Measurements from ENCODE around the gene DGKH.

DGKH gene

GRCh38 chr13:42270857-42271215, 222.4 kb downstream of the DGKH start:
- Histone ChIP-seq H3K27me3 (ENCODE audit: insufficient read depth, low read depth) (no peaks in the 10 kb centered on the region), H3K36me3 (ENCODE audit: insufficient read depth) (no peaks in the 10 kb centered on the region), H3K79me2 (ENCODE audit: insufficient read depth, low read depth) (0 out of 2 replicates have a peak, but pooled peaks cover 6% of the 10 kb centered on the region), H3K4me3 (IDR thresholded peaks at IDR 0.05; ENCODE audit: insufficient read depth, low read depth, low read length) (no peak overlapping the region), H2AFZ (ENCODE audit: low read depth) (peak overlapping the region; percentile 76), H4K20me1 (ENCODE audit: insufficient read depth) (no peaks in the 10 kb centered on the region), H3K9ac (peak overlapping the region; percentile 41; the same call in 1 of the 2 replicates), H3K4me2 (peak overlapping the region; percentile 59), H3K27ac (peak overlapping the region; percentile 47), H3K4me1 (ENCODE audit: low read depth, poor library complexity, severe bottlenecking) (peaks cover 15% of the 10 kb centered on the region)
- TF ChIP-seq CTCF (conservative IDR thresholded peaks at IDR 0.05; ENCODE audit: low read depth, low read length): no peak

DNA sequence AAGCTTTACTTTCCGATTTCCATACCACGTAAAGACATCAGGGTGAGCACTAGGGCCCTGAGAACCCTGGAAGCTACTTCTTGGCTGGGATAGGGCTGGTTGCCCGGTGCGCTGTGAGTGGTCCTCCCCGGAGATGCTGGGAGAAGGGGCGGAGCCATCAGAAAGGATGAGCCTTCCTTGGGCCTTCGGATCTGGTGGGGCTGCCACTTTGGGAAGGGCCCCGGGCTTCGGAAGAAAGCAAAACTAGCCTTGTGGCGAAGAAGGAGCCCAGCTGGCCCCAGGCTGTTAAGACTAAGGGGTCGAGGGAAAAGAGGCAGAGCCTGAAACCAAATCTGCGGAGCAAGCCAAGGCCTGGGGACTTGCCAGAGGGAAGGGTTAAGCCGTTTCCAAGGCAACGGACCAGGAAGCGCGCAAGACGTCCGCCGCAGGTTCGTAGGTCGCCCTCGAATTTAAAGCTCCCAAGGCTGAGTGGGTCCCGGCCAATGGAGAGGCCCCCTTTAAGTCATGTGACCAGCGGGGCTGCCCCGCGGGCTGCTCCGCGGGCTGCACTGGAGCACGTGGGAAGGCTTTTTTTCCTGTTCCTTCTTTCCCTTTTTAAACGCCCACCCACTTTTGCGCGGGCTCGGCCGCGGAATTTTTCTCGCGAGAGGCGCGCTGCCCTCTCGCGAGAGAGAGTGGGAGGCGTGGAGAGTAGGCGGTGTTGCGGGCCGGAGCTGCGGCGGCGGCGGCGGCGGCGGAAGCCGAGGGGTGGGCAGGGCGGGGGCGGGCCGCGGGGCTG, 223.1 kb downstream of the DGKH start:
- Histone ChIP-seq H3K9ac (peak overlapping the region; percentile 41), H3K27me3 (ENCODE audit: insufficient read depth, low read depth) (no peaks in the 10 kb centered on the region), H3K79me2 (ENCODE audit: insufficient read depth, low read depth) (0 out of 2 replicates have a peak, but pooled peaks cover 6% of the 10 kb centered on the region), H3K36me3 (ENCODE audit: insufficient read depth) (no peaks in the 10 kb centered on the region), H3K4me2 (peak overlapping the region; percentile 59), H3K4me3 (IDR thresholded peaks at IDR 0.05; ENCODE audit: insufficient read depth, low read depth, low read length) (no peak overlapping the region), H4K20me1 (ENCODE audit: insufficient read depth) (no peaks in the 10 kb centered on the region), H3K4me1 (ENCODE audit: low read depth, poor library complexity, severe bottlenecking) (peaks cover 15% of the 10 kb centered on the region), H2AFZ (ENCODE audit: low read depth) (peak overlapping the region; percentile 76), H3K27ac (peak overlapping the region; percentile 47)
- TF ChIP-seq CTCF (conservative IDR thresholded peaks at IDR 0.05; ENCODE audit: low read depth, low read length): no peak

- peaks cover 15% of the 10 kb centered on the region for H3K4me1 ChIP-seq (ENCODE audit: low read depth, poor library complexity, severe bottlenecking)
- H3K27ac ChIP-seq: peak within 1 kb of the TSS; percentile 47
- no peaks in the 10 kb centered on the region for H3K36me3 ChIP-seq (ENCODE audit: insufficient read depth)
- peak within 1 kb of the TSS; percentile 61 for H3K9ac ChIP-seq
- H3K4me3 ChIP-seq (IDR thresholded peaks at IDR 0.05; ENCODE audit: insufficient read depth, low read depth, low read length): no peak within 1 kb of the TSS
- no peaks in the 10 kb centered on the region for H3K27me3 ChIP-seq (ENCODE audit: insufficient read depth, low read depth)
- H3K4me2 ChIP-seq: peak within 1 kb of the TSS; percentile 59
- no peaks in the 10 kb centered on the region for H4K20me1 ChIP-seq (ENCODE audit: insufficient read depth)
- peak within 1 kb of the TSS; percentile 76 for H2AFZ ChIP-seq (ENCODE audit: low read depth)
- H3K79me2 ChIP-seq (ENCODE audit: insufficient read depth, low read depth): 0 out of 2 replicates have a peak, but pooled peaks cover 6% of the 10 kb centered on the region
- TF ChIP-seq CTCF (conservative IDR thresholded peaks at IDR 0.05; ENCODE audit: low read depth, low read length): no peak
Observed at GRCh38 chr13:42272115-42272803, 223.8 kb downstream of the DGKH start, which contains the start of gene AKAP11. Gene AKAP11 (plus strand): TSS chr13:42272152. CDS start chr13:42286349, 14,197 bp downstream.

GRCh38 chr13:42272804-42273175, 224.3 kb downstream of the DGKH start:
- Histone ChIP-seq H3K4me1 (ENCODE audit: low read depth, poor library complexity, severe bottlenecking) (peaks cover 15% of the 10 kb centered on the region), H3K79me2 (ENCODE audit: insufficient read depth, low read depth) (0 out of 2 replicates have a peak, but pooled peaks cover 6% of the 10 kb centered on the region), H3K27ac (no peak overlapping the region)

More at GRCh38 chr13:42272804-42273175, 224.3 kb downstream of the DGKH start:
- H4K20me1 ChIP-seq (ENCODE audit: insufficient read depth): no peaks in the 10 kb centered on the region
- H3K4me2 ChIP-seq: peak overlapping the region; percentile 41
- TF ChIP-seq CTCF (conservative IDR thresholded peaks at IDR 0.05; ENCODE audit: low read depth, low read length): no peak
- peak overlapping the region; percentile 46; the same call in 1 of the 2 replicates for H2AFZ ChIP-seq (ENCODE audit: low read depth)
- peak overlapping the region; percentile 61; the same call in 1 of the 2 replicates for H3K9ac ChIP-seq
- no peak overlapping the region for H3K4me3 ChIP-seq (IDR thresholded peaks at IDR 0.05; ENCODE audit: insufficient read depth, low read depth, low read length)
- H3K27me3 ChIP-seq (ENCODE audit: insufficient read depth, low read depth): no peaks in the 10 kb centered on the region
- no peaks in the 10 kb centered on the region for H3K36me3 ChIP-seq (ENCODE audit: insufficient read depth)
